Suprapubic skin (tissue), 4 donors: ENCODE data around the gene PTBP1. TPM values are rescaled to one million over a fixed set of nuclear protein-coding genes. Genes with fewer than 3 reads are reported as not detected.
"Not testable (repeated sequence)": the region's sequence is repeated elsewhere in the genome, so short reads cannot be mapped to it uniquely, and the experiment has no call there.

Experiments
- DNase-seq, 2 donors: peaks; one replicate each; pipeline ENCODE4 v3.0.0-alpha.2; 2019; ENCODE audit warnings: low spot score in 2 of 2
- H3K27ac ChIP-seq: fragments of 200-600 bp; sonication (generic); one replicate; pipeline ENCODE4 v1.5.1; 2019
- H3K27me3 ChIP-seq: fragments of 200-600 bp; sonication (generic); one replicate; pipeline ENCODE4 v1.5.1; 2019
- H3K36me3 ChIP-seq: fragments of 200-600 bp; sonication (generic); one replicate; pipeline ENCODE4 v1.5.1; 2019
- H3K4me1 ChIP-seq: fragments of 200-600 bp; sonication (generic); one replicate; pipeline ENCODE4 v1.5.1; 2019
- H3K4me3 ChIP-seq: fragments of 200-600 bp; sonication (generic); one replicate; pipeline ENCODE4 v1.5.1; 2019; ENCODE audit warnings: mild to moderate bottlenecking
- H3K9me3 ChIP-seq: fragments of 200-600 bp; sonication (generic); one replicate; pipeline ENCODE4 v1.5.1; 2019
- EP300 ChIP-seq: sonication (generic); formaldehyde crosslinking; IDR thresholded peaks from one replicate; pipeline ENCODE4 v1.6.1; 2017; ENCODE audit warnings: antibody characterized with exemption
- POLR2A ChIP-seq, 2 donors: fragments of 450-650 bp; IDR thresholded peaks; one replicate each; pipeline ENCODE4 v1.6.1; 2017; ENCODE audit warnings: antibody characterized with exemption in 2 of 2, mild to moderate bottlenecking in 2 of 2, moderate library complexity in 2 of 2
- POLR2AphosphoS5 ChIP-seq, 3 donors: sonication (generic); formaldehyde crosslinking; IDR thresholded peaks; one replicate each; pipeline ENCODE4 v1.6.1; 2017; ENCODE audit warnings: antibody characterized with exemption in 3 of 3
- WGBS: methylation state at CpG from one replicate; pipeline ENCODE4 v1.1.5; 2018; 5-methylcytosine and 5-hydroxymethylcytosine counted together
- total RNA-seq, 4 donors: library from RNA; depleted of rRNA; stranded (reverse); fragments of >200 nt; gene quantifications; one replicate each; pipeline ENCODE4 v1.1.0, GENCODE V29; 2016
- TF ChIP-seq, protein P1 (sequence below), 2 donors: fragments of 200-600 bp in 1 of 2; fragments of 450-650 bp in 1 of 2; sonication (generic) in 1 of 2; IDR thresholded peaks; one replicate each; pipeline ENCODE4 v1.5.1; 2016 to 2019; ENCODE audit warnings: antibody characterized with exemption in 2 of 2, mild to moderate bottlenecking in 1 of 2, moderate library complexity in 1 of 2

The PTBP1 gene
- total RNA-seq, 4 donors from 2014 or later = 152 to 227 (median 174) TPM

DNA sequence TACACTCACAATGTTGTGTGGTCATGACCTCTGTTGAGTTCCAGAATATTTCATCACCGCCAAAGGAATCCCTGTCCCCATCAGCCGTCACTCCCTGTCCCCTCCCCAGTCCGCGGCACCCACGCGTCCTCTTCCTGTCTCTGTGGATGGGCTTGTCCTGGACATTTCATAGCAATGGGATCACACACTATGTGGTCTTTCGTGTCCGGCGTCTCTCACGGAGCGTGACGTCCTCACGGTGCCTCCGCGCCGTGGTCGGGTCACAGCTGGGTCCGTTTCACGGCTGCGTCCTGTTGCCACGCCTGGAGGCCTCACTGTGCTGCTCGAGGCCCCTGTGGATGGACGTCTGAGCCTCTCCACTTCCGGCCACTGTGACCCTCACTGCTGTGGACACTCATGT is 37.0 kb downstream of the PTBP1 start:
- TF ChIP-seq POLR2A (IDR thresholded peaks at IDR 0.05) (no peak), EP300 (no peak)
- TF ChIP-seq, protein P1, sequence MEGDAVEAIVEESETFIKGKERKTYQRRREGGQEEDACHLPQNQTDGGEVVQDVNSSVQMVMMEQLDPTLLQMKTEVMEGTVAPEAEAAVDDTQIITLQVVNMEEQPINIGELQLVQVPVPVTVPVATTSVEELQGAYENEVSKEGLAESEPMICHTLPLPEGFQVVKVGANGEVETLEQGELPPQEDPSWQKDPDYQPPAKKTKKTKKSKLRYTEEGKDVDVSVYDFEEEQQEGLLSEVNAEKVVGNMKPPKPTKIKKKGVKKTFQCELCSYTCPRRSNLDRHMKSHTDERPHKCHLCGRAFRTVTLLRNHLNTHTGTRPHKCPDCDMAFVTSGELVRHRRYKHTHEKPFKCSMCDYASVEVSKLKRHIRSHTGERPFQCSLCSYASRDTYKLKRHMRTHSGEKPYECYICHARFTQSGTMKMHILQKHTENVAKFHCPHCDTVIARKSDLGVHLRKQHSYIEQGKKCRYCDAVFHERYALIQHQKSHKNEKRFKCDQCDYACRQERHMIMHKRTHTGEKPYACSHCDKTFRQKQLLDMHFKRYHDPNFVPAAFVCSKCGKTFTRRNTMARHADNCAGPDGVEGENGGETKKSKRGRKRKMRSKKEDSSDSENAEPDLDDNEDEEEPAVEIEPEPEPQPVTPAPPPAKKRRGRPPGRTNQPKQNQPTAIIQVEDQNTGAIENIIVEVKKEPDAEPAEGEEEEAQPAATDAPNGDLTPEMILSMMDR (IDR thresholded peaks at IDR 0.05) = no peak
- DNase-seq = peak in 1 of 2 donors; percentile 71
- Histone ChIP-seq H3K4me1 (no peaks in the 10 kb centered on the region), H3K9me3 (no peaks in the 10 kb centered on the region), H3K4me3 (no peak overlapping the region), H3K36me3 (no peaks in the 10 kb centered on the region), H3K27me3 (peaks cover 68% of the 10 kb centered on the region), H3K27ac (no peak overlapping the region)
- WGBS = 79% methylated on average over 24 of the region's 24 CpGs

DNA sequence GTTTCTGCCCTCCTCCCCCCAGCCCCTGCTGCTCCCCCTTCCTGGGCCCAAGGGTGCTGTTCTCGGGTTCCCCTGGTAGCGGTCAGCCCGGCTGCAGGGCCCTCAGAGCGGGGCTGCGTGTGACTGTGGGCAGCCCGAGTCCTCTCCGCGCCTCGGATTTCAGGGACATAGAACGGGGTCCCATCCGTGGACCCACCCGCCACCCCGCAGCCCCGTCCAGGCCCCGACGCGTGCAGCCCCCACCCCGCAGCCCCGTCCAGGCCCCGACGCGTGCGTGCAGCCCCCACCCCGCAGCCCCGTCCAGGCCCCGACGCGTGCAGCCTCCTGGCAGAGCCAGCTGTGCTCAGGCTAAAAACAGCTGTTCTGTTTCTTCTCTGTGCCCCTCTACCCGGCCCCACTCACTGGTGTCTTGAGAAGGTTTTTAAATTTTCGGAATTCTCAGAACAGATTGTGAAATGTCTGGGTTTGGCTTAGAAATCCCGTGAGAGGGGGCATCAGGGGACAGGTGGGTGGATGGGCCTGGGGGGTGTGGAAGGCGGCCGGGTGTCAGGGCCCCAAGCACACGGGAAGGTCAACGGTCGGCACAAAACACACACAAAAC is 38.1 kb downstream of the PTBP1 start:
- H3K27ac ChIP-seq = no peak overlapping the region
- peak in 1 of 2 donors; percentile 76 for DNase-seq
- WGBS = 45% methylated on average over 24 of the region's 36 CpGs
- peaks cover 64% of the 10 kb centered on the region for H3K27me3 ChIP-seq
- no peak for TF ChIP-seq POLR2AphosphoS5 (IDR thresholded peaks at IDR 0.05)
- no peak for TF ChIP-seq POLR2A (IDR thresholded peaks at IDR 0.05)
- TF ChIP-seq, protein P1 (IDR thresholded peaks at IDR 0.05) = no peak
- TF ChIP-seq EP300 = no peak
- no peak overlapping the region for H3K4me3 ChIP-seq
- no peaks in the 10 kb centered on the region for H3K36me3 ChIP-seq
- H3K4me1 ChIP-seq = no peaks in the 10 kb centered on the region
- no peaks in the 10 kb centered on the region for H3K9me3 ChIP-seq

DNA sequence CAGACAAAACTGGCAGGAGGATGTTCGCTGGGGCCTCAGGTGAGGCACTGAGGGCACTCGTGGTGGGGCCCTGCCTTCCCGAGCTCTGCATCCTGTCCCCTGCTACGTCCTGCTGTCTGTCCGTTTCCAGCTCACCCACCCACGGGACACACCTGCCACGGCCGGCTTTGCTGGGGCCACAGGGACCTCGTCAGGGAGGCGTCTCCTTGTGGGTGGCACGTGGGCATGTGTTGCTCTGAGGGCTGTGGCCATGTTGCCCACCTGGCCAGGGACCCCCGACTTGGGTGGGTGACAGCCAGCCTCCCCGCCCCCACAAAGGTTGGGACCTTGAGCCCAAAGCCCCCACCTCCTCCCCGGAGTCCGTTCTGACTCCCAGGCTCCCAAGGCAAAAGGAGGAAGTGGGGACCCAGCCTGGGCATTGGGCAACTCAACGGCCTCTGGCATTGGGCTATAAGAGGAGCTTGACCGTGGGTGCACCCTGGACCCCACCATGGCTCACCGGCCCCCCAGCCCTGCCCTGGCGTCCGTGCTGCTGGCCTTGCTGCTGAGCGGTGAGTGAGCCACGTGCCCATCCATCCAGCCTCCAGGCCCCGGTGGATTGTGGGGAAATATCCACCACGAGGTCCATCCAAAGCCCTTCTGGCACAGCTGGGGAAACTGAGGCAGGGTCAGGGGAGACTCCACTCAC is 43.4 kb downstream of the PTBP1 start, which contains the start of gene PRTN3:
PRTN3 (plus strand) TSS at position 481 of the 688 bp plus-strand sequence; CDS start at position 491, 10 bp downstream.
- peaks cover 55% of the 10 kb centered on the region for H3K27me3 ChIP-seq
- no peaks in the 10 kb centered on the region for H3K9me3 ChIP-seq
- peaks cover 14% of the 10 kb centered on the region for H3K4me1 ChIP-seq
- WGBS = no CpG with 5 or more reads among the region's 24 CpGs
- no peak within 1 kb of the TSS for H3K4me3 ChIP-seq
- H3K27ac ChIP-seq = no peak within 1 kb of the TSS
- TF ChIP-seq EP300 = no peak
- no peak for TF ChIP-seq POLR2AphosphoS5 (IDR thresholded peaks at IDR 0.05)
- TF ChIP-seq, protein P1 (IDR thresholded peaks at IDR 0.05) = no peak
- TF ChIP-seq POLR2A (IDR thresholded peaks at IDR 0.05) = no peak
- DNase-seq = peak in 1 of 2 donors; percentile 79
- no peaks in the 10 kb centered on the region for H3K36me3 ChIP-seq

DNA sequence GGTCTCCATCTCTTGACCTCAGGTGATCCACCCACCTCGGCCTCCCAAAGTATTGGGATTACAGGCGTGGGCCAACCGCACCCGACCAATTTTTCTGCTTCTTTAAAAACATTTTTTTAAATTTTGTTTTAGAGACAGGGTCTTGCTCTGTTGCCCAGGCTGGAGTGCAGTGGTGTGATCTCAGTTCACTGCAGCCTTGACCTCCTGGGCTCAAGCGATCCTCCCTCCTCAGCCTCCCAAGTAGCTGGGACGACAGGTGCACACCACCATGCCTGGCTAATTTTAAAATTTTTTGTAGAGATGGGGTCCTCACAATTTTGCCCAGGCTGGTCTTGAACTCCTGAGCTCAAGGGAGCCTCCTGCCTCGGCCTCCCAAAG is 45.5 kb downstream of the PTBP1 start:
- not testable (repeated sequence) for H3K27ac ChIP-seq, H3K4me3 ChIP-seq, DNase-seq, H3K36me3 ChIP-seq, H3K9me3 ChIP-seq
- Histone ChIP-seq H3K4me1 (peaks cover 18% of the 10 kb centered on the region), H3K27me3 (peaks cover 52% of the 10 kb centered on the region)
- 79% methylated on average over 6 of the region's 7 CpGs for WGBS

DNA sequence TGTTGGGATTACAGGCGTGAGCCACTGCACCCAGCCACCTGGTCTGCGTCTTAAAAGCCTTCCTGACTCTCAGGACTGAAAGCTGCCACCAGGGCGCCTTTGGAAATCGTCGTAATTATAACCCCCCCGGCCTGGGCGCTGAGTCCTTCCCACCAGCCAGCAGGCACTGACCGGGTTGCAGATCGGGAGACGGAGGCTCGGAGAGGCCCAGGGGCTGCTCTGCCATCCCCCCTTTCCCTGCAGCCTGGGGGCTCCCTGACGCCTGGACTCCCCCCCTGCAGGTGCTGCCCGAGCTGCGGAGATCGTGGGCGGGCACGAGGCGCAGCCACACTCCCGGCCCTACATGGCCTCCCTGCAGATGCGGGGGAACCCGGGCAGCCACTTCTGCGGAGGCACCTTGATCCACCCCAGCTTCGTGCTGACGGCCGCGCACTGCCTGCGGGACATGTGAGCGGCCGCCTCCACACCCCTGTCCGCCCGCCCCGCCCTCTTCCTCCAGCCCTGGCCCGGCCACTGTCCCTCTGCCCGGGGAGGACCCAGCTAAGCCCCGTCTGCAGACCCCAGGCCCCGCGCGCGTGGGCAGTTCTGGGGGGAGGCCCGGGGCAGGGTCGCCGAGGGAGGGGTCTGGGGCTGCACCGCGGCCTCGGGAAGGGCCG is 46.1 kb downstream of the PTBP1 start:
- peak overlapping the region; percentile 33 for H3K4me3 ChIP-seq
- DNase-seq = peak in 1 of 2 donors; percentile 80
- H3K27ac ChIP-seq = no peak overlapping the region
- H3K27me3 ChIP-seq = peaks cover 57% of the 10 kb centered on the region
- peaks cover 23% of the 10 kb centered on the region for H3K4me1 ChIP-seq
- TF ChIP-seq, protein P1 (IDR thresholded peaks at IDR 0.05) = no peak
- TF ChIP-seq EP300 (no peak), POLR2AphosphoS5 (IDR thresholded peaks at IDR 0.05) (no peak), POLR2A (IDR thresholded peaks at IDR 0.05) (no peak)
- H3K9me3 ChIP-seq = no peaks in the 10 kb centered on the region
- H3K36me3 ChIP-seq = no peaks in the 10 kb centered on the region
- 0% methylated on average over 14 of the region's 46 CpGs for WGBS
